Renal pelvis (tissue), 4 donors: ENCODE measurements around the gene NFYC. TPM values are rescaled to one million over a fixed set of nuclear protein-coding genes. Genes with fewer than 3 reads are reported as not detected.
A peak's percentile ranks its signal among the peaks of the same experiment; 100 is the strongest.
"Not testable (repeated sequence)": the region's sequence is repeated elsewhere in the genome, so short reads cannot be mapped to it uniquely, and the experiment has no call there.

ENCODE experiments used
- DNase-seq: peaks from one replicate; pipeline ENCODE4 v3.0.0-alpha.2; 2013
- polyA plus RNA-seq, 3 donors: library from polyadenylated mRNA; unstranded; fragments of 120-200 nt; gene quantifications; one replicate each; pipeline ENCODE4 v1.2.1, GENCODE V29; 2013; ENCODE audit not compliant: insufficient read length in 3 of 3

NFYC gene
- polyA plus RNA-seq, 3 donors = 95.0 to 121 (median 116) TPM

- DNase-seq = not testable (repeated sequence)
Measured at GRCh38 chr1:40702810-40703209, 11.3 kb downstream of the NFYC start.

- DNase-seq = no peak
Measured at GRCh38 chr1:40703316-40703715, 11.8 kb downstream of the NFYC start.

GRCh38 chr1:40704817-40705733 is 13.6 kb downstream of the NFYC start:
- DNase-seq = no peak

- no peak for DNase-seq
Measured at GRCh38 chr1:40706626-40707025, 15.1 kb downstream of the NFYC start.

- peak; percentile 83 for DNase-seq
Measured at GRCh38 chr1:40708750-40709099, 17.2 kb downstream of the NFYC start.

- DNase-seq = peak; percentile 97
Measured at GRCh38 chr1:40709100-40709801, 17.7 kb downstream of the NFYC start.

GRCh38 chr1:40709802-40710278 is 18.3 kb downstream of the NFYC start:
- DNase-seq = no peak

- no peak for DNase-seq
Measured at GRCh38 chr1:40710581-40711315, 19.2 kb downstream of the NFYC start.

GRCh38 chr1:40711465-40712404 is 20.2 kb downstream of the NFYC start:
- no peak for DNase-seq

GRCh38 chr1:40712405-40712944 is 21.0 kb downstream of the NFYC start:
- DNase-seq = no peak

GRCh38 chr1:40712997-40713396 is 21.5 kb downstream of the NFYC start:
- no peak for DNase-seq

GRCh38 chr1:40715491-40716059 is 24.1 kb downstream of the NFYC start:
- no peak for DNase-seq

- no peak for DNase-seq
Measured at GRCh38 chr1:40717065-40717464, 25.6 kb downstream of the NFYC start.

- no peak for DNase-seq
Measured at GRCh38 chr1:40717955-40718354, 26.5 kb downstream of the NFYC start.

GRCh38 chr1:40720493-40720892 is 29.0 kb downstream of the NFYC start:
- DNase-seq = no peak

GRCh38 chr1:40722622-40723021 is 31.1 kb downstream of the NFYC start:
- DNase-seq = no peak

- DNase-seq = no peak
Measured at GRCh38 chr1:40723196-40723955, 31.9 kb downstream of the NFYC start.

- not testable (repeated sequence) for DNase-seq
Measured at GRCh38 chr1:40727662-40728061, 36.2 kb downstream of the NFYC start.

- not testable (repeated sequence) for DNase-seq
Measured at GRCh38 chr1:40729316-40729862, 37.9 kb downstream of the NFYC start.
